GM18951 (cell line): ENCODE measurements around the gene PPP1R7.

Experiments
- POLR2A ChIP-seq: IDR thresholded peaks from 4 replicates; pipeline ENCODE4 v1.6.1; 2011; ENCODE audit warnings: mild to moderate bottlenecking; ENCODE audit not compliant: insufficient read length, insufficient read depth; ENCODE audit errors: extremely low read depth
- in situ Hi-C: fragments of 300-500 bp; cut with MboI; formaldehyde crosslinking; loops from one replicate; pipeline ENCODE4 v1.12.0; 2022; ENCODE audit warnings: low sequenced_read_pairs, mixed read lengths, inconsistent platforms; ENCODE audit not compliant: unreplicated experiment

The PPP1R7 gene

DNA sequence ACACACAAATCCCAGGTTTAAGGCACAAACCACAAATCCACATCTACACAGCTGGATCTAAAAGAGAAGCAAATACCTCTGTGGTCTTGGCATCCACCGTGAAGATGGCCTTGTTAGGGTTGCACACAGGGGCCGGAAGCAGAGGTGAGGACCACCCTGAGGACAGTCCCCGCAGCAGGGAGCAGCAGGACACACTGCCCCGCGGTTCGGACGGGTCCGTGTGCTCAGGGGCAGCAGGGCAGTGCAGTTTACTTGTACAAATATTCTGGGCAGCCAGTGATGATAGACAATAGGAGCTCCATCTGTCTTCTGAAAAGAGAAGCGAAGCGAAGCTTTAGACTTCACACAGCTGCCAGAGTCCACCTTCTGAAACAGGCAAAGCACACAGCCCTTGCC lies 9.8 kb upstream of the PPP1R7 start:
- in situ Hi-C loops: no loop called here
- TF ChIP-seq POLR2A: no peak

DNA sequence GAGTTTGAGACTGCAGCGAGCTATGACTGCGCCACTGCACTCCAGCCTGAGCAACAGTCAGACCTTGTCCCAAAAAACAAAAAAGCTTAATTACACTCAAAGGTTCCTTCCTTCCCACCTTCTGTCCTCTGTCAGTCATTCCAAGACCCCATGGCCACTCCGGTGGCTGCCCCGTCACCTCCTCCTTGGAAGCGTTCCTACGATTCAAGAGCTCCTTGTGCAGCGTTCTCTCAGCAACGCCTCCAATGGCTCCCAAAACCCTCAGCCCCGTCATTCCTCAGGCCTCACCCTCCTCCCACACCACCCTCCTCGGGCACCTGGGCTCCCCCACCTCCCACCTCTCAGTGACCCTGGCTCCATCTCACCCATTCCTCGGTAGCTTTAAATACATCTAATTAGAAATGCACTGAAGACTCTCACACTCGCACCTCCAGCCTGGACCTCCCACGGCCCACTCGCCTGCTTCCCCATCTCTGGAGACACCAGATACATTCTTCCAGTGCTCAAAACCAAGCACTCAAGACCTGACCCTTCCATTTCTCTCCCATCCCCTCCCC lies 9.0 kb upstream of the PPP1R7 start:
- in situ Hi-C loops: no loop called here

DNA sequence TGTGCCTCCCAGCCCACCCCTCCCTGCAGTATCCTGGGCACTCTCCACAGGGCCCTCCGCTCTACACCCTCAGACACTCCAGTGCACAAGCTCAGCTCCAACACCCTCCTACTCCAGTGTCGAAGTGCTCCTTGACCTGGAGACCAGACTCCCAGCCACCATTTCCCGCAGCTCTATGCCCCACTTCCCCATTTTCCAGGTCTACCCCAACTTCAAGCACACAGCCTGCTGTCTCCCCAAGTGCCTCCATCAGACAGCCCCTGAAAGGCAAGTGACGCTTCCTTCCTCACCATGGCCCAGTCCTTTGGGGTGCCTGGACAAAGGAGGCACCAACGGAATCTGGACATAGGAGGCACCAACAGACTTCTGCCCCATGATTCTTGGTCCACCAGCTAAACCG lies 8.2 kb upstream of the PPP1R7 start:
- in situ Hi-C loops: no loop called here
- no peak for TF ChIP-seq POLR2A

More for the DNA sequence above, 9.0 kb upstream of the PPP1R7 start:
- TF ChIP-seq POLR2A: no peak

DNA sequence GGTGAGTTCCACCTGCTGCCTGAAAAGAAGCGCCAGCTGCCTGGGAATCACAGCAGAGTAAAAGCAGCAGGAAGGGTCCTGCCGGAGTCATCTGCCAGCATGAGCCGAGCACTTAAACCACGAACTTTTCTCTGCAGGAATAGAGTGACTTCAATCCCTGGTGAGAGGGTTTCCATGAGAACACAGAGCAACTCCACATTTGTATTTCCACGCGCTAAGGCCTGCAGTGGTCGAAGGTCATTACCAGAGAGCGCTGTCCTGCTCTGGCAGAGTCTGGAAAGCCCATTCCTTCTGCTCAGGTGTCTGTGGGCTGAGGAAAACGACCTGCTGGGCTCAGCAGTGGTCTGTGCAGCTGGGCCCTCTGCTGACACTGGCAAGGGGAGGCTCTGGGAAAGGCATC lies 7.7 kb upstream of the PPP1R7 start:
- no peak for TF ChIP-seq POLR2A
- in situ Hi-C loops: no loop called here

DNA sequence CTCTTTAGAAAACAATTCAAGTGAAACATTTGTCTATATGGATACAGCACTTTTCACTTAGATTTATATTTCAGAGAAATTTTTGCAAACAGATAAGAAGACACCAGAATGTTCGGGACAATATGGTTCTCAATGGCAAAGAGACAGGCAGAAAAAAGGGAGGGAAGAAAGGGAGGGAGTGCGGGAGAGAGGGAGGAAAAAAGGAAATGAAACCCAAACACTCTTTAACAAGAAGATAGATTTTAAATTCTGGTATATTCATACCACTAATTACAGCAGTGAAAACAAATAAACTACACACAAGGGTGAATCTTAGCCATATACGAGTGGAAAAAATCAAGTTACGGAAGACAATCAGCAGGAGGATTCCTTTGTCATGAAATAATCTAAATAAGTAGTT lies 4.0 kb upstream of the PPP1R7 start:
- in situ Hi-C loops: no loop called here
- TF ChIP-seq POLR2A: no peak

DNA sequence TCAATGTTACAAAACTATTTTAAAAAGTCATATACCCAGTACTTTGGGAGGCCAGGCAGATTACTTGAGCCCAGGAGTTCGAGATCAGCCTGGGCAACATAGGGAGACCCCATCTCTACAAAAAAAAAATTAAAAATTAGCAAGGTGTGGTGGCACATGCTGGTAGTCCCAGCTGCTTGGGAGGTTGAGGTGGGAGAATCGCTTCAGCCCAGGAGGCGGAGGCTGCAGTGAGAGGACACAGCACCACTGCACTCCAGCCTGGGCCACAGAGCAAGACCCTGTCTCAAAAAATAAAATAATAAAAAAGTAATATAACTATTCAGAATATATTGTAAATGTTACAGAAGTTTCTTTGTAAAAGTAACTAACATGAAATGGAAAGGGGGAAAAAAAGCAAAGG lies 2.9 kb upstream of the PPP1R7 start:
- in situ Hi-C loops: no loop called here
- TF ChIP-seq POLR2A: no peak

DNA sequence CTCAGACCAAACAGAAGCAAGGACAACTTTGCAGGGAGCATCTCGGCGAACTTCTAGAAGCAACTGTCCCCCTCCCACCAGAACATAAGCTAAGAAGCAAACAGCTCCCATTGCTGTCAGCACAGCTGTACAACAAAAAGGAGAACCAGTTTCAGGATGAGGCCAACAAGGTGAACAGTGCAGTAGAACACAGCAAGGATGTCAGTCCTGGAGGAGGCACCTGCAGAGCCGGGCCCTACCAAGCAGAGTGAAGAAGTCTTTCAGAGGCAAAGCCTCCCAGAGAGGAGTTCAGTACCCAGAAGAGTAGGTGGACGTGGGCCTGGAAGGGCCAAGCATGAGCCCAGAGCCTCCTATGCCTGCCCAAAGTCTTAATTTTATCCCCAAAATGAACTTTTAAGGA lies 2.0 kb upstream of the PPP1R7 start:
- no peak for TF ChIP-seq POLR2A
- in situ Hi-C loops: no loop called here

DNA sequence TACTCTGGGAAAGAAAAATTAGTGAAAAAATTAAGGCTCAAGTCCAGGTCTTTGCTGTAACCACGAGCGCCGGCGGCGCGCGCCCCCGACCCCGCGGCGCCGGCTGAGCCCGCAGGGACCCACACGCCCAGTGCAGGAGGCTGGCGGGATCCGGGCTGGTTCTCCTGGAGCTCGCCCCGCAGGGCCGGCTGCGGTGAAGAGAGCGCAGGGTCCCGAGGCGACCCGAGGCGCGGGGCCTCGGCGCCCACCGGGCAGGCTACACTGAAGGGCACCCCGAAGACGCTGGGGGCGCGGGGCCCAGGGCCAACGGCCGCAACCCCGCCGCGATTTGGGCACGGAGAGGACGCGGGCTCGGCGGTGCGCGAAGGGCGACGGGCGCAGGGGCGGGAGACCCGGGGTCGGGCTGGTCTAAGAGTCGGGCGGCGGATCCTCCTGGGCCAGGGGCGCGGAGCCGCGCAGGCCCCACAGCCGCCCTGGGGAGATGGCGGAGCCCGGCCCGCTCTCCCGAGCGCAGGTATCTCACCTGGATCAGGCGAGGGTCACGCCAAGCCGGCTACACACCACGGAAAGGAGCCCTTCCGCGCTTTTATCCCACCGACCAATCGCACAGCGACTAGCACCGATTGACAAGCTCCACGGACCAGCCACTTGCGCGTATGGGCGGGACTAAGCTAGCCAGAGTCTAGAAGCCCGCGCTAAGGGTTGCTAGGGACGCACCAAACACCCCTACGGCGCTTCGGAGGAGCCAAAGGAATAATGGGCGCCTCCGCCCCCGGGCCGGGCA lies 1.2 kb upstream of the PPP1R7 start, which contains the start of gene PASK:
Gene PASK (minus strand): TSS at position 582 of the 784 bp plus-strand sequence. CDS start 6,440 bp downstream, outside the sequence.
- TF ChIP-seq POLR2A: peak; percentile 49
- in situ Hi-C loops: no loop called here

DNA sequence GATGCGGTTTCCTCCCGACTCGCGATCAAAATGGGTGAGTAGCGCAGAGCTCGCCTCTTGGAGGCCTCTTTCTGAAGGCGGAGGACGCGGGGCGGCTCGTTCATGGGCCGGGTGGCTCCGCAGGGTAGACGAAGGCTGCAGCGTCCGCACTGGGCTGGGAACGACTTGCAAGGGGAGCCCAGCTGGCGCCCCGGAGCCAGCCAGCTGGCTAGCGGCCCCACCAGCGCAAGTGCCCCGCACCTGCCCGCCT lies 667 bp upstream of the PPP1R7 start:
- no peak for TF ChIP-seq POLR2A
- in situ Hi-C loops: no loop called here

DNA sequence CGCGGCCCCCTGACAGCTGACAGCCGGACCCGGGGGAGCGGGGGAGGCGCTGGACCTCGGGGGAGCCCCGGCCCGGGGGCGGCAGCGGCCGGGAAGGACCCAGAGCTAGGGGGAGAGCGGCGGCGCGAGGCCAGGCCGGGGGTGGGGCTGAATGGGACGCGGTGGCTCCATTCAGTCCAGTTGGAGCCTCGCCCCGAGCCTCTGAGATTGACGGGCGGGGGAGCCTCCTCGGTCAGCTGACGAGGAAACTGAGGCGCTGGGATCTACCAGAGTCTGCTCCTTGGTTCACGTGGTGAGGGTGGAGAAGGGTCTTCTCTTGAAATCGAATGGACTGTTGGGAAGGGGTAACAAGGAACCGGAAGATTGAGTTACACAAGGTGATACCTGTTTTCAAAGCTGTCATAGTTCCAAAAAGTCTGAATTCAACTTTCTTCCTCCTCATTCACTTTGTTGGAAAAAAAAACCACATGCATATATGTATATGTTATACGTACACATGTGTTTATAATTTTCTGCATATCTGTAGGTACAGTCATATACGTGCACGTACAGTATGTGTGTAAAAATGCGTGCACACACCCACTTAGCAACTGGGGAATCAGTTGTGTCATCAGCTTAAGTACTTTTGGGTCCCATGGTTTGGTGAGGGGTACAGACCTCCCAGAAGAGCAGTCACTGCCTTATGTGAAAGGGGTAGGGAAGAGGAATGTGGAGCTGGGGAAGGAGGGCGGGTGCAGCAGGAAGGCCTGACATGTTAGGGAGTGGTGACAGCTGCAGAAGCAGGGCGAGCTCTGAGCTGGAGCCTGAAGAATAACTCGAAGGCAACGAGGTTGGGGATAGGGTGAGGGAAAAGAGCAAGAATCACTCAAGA lies 628 bp downstream of the PPP1R7 start:
- in situ Hi-C loops: no loop called here
- no peak for TF ChIP-seq POLR2A

DNA sequence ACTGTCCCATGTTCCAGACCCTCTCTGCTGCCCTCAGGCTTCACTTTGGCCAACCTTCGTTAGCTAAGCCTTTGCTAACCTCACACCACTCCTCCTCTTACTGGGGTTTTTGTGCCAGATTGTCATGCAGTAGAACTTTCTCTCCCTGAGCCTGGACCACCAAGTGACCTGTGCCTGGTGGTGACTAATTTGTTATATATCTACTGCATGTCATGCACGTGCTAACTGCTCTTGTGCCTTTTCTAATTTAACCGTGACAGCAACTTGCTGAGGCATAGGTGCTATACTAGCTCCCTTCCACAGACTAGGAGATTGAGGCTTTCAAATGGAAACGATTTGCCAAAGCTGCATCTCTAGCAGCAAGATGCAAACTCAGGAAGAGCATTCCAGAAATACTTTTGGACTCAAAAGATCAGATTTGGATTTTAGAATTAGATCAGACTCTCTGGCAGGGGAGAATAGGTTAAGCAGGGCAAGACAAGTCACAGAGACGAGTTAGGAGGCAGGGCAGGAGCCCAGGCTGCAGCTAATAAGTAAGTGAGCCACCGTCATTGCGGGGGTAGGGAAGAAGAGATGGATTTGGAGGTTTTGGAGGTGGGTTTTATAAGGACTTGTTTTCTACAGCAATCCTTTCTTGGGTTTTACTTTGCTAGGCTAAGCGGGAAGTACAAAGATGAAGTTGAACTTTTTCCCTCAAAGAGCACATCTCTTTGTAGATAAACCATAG lies 1.8 kb downstream of the PPP1R7 start:
- in situ Hi-C loops: no loop called here
- no peak for TF ChIP-seq POLR2A

DNA sequence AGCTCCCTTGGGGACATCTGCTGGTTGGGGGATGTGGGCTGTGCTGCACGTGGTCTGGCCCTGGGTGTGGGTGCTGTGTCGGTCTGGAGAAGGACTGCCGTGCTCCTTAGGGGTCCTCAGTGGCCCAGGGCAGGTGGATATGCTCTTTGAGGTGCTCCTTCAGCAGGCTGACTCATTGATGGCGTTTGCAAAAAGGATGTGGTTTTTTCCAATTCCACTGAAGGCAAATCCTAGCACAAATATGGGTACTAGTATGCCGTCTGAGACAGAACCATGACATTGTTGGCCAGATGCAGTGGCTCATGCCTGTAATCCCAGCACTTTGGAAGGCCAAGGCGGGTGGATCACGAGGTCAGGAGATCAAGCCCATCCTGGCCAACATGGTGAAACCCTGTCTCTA lies 3.3 kb downstream of the PPP1R7 start:
- TF ChIP-seq POLR2A: no peak
- in situ Hi-C loops: no loop called here

DNA sequence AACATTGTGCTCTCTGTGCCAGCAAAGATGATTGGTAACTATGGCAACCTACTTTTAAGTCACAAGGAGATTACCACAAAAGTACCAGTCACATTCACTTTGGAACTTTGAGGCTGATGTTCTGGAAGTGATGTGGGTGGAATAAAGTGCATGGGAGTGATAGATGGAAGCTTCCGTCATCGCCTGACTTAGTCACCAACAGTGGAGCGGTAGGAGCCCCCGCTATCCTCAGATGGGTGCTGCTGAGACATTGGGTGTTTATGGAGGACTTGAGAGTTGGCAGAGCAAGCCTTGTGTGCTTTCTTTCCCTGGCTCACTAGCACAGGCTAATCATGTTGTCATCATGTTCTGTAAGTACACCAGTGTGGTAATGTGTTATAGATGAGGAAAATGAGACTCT lies 4.6 kb downstream of the PPP1R7 start:
- TF ChIP-seq POLR2A: no peak
- in situ Hi-C loops: no loop called here
